Measurements from ENCODE around the gene LNX2.

The LNX2 gene

GRCh38 chr13:27500806-27501534 lies 119.4 kb downstream of the LNX2 start:
- no peak for DNase-seq

GRCh38 chr13:27497563-27498230 lies 122.6 kb downstream of the LNX2 start:
- DNase-seq: no peak

GRCh38 chr13:27496536-27497273 lies 123.6 kb downstream of the LNX2 start:
- peak; percentile 42 for DNase-seq

- DNase-seq: no peak
Measured at GRCh38 chr13:27496006-27496405, 124.3 kb downstream of the LNX2 start.
